K562 (cell line): ENCODE data around the gene SUFU. TPM values are rescaled to one million over a fixed set of nuclear protein-coding genes. Genes with fewer than 3 reads are reported as not detected.

Experiments
- BCOR ChIP-seq: fragments of 450-650 bp; IDR thresholded peaks from 2 replicates; pipeline ENCODE4 v1.6.1; 2016
- CHD2 ChIP-seq: IDR thresholded peaks from 2 replicates; pipeline ENCODE4 v1.6.1; 2011; ENCODE audit warnings: low read depth, low read length
- CHD4 ChIP-seq: fragments of 200-600 bp; sonication (generic); IDR thresholded peaks from 3 replicates; pipeline ENCODE4 v1.6.1; 2012; ENCODE audit warnings: low read depth, mild to moderate bottlenecking, mixed read lengths, low read length, inconsistent platforms; ENCODE audit not compliant: insufficient read depth, insufficient replicate concordance, poor library complexity, severe bottlenecking
- ETV1 ChIP-seq: fragments of 450-650 bp; conservative IDR thresholded peaks from 2 replicates; pipeline ENCODE4 v1.6.1; 2016; ENCODE audit warnings: missing genetic modification characterization, control low read depth, low read depth, missing compliant biosample characterization
- GABPB2 ChIP-seq: fragments of 250-450 bp; sonication (Bioruptor Pico); conservative IDR thresholded peaks from 2 replicates; pipeline ENCODE4 v1.5.1; 2021; ENCODE audit warnings: mild to moderate bottlenecking
- KLF10 ChIP-seq: fragments of 250-450 bp; sonication (Bioruptor Pico); IDR thresholded peaks from 2 replicates; pipeline ENCODE4 v1.6.1; 2021; ENCODE audit warnings: matching md5 sums
- KLF16 ChIP-seq: IDR thresholded peaks from 2 replicates; pipeline ENCODE4 v1.6.1; 2016; ENCODE audit warnings: antibody characterized with exemption
- MBD2 ChIP-seq: sonication (generic); IDR thresholded peaks from 2 replicates; pipeline ENCODE4 v1.6.1; 2016; ENCODE audit warnings: low read depth, borderline replicate concordance
- SNIP1 ChIP-seq: fragments of 450-650 bp; IDR thresholded peaks from 2 replicates; pipeline ENCODE4 v1.7.1; 2017; ENCODE audit warnings: low read depth, mild to moderate bottlenecking
- ZNF133 ChIP-seq: fragments of 250-450 bp; sonication (Bioruptor Pico); IDR thresholded peaks from 2 replicates; pipeline ENCODE4 v1.4.0; 2020; ENCODE audit warnings: mild to moderate bottlenecking
- ZNF311 ChIP-seq: fragments of 250-450 bp; sonication (Bioruptor Pico); IDR thresholded peaks from 2 replicates; pipeline ENCODE4 v1.4.0; 2020; ENCODE audit warnings: mild to moderate bottlenecking, moderate library complexity
- polyA plus RNA-seq, 8 experiments: library from polyadenylated mRNA; depleted of rRNA in 4 of 8; stranded (reverse) in 5 of 8; unstranded in 3 of 8; fragments of >200 nt; fragmentation: Nextera tagmentation in 2 of 8; fragmentation: Illumina TruSeq in 1 of 8; extraction: Ambion mirVana in 2 of 8; extraction: Trizol in 1 of 8; gene quantifications; 2 replicates each; pipeline versions ENCODE4 v1.2.1 to v1.2.3, GENCODE V29; 2011 to 2014; ENCODE audit warnings: inconsistent platforms in 1 of 8, missing spikeins in 1 of 8
- total RNA-seq, 7 experiments: library from RNA; depleted of rRNA in 6 of 7; stranded (reverse); fragments of >200 nt in 6 of 7; fragmentation: Illumina TruSeq in 2 of 7; extraction: Trizol in 2 of 7; gene quantifications; 2 replicates each; pipeline versions ENCODE4 v1.2.1 to v1.2.3, GENCODE V29; 2011 to 2021; ENCODE audit warnings: low replicate concordance in 1 of 7
- TF ChIP-seq, protein P1 (sequence below): sonication (generic); formaldehyde crosslinking; IDR thresholded peaks from 2 replicates; pipeline ENCODE4 v1.8.1; 2023; ENCODE audit warnings: mild to moderate bottlenecking, missing genetic modification reagents, moderate library complexity
- TF ChIP-seq, protein P2 (sequence below): fragments of 150-350 bp; IDR thresholded peaks from 2 replicates; pipeline ENCODE4 v1.6.1; 2014; ENCODE audit warnings: low read depth, mild to moderate bottlenecking, low read length, borderline replicate concordance
- TF ChIP-seq, protein P3 (sequence below): fragments of 250-450 bp; sonication (Bioruptor Pico); IDR thresholded peaks from 2 replicates; pipeline ENCODE4 v1.8.0; 2021; ENCODE audit warnings: moderate library complexity, mild to moderate bottlenecking, inconsistent platforms

Gene SUFU
- total and polyA plus RNA-seq, 9 of the 15 experiments (the other 6 are each of a cell fraction or from before 2014, with no cell fraction given): 0.59 to 6.3 (median 0.82) TPM

DNA sequence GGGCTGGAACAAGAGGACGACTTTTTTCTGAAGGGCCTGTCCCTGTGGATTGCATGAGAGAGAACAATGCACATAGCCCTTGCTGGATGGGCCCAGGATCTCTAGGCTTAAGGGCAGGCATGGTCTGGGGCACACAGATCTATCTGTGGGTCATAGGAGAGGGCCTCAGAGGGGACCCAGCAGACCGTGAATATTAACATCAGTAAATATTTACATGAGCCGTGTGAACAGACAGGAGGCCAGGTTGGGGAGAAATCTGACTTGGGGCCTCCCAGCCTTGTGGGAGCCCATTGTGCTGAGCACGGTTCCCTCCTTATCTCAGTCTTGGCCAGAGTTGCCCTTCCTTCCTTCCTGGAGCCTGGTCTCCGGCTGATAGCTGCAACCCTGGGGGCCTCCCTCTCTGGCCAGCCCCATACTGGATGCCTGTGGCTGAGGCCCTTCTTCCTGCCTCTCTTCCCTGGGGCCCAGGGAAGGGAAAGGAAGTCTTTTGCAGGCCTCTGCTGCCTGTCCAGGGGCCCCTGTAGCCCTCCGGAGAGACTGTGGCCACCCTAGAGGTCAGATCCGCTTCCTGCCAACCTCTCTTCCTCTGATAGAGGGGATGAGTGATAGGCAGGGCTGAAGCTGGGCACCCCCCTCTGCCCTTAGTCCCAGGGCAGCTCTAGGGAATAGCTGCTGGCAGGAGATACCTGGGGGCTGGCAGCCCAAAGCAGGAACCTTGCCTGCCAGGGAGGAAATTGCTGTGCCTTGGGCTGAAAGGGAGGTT, 96.0 kb downstream of the SUFU start (continued):
- TF ChIP-seq CHD2 (no peak), KLF10 (CRISPR knock-in tag) (no peak), CHD4 (no peak), MBD2 (peak; percentile 44; the same call in 1 of the 2 replicates), ZNF311 (CRISPR knock-in tag) (no peak), BCOR (no peak), ZNF133 (CRISPR knock-in tag) (no peak), KLF16 (peak; percentile 62; the same call in 1 of the 2 replicates), SNIP1 (no peak), ETV1 (tag) (peak; percentile 96), GABPB2 (no peak)
- TF ChIP-seq, protein P1, sequence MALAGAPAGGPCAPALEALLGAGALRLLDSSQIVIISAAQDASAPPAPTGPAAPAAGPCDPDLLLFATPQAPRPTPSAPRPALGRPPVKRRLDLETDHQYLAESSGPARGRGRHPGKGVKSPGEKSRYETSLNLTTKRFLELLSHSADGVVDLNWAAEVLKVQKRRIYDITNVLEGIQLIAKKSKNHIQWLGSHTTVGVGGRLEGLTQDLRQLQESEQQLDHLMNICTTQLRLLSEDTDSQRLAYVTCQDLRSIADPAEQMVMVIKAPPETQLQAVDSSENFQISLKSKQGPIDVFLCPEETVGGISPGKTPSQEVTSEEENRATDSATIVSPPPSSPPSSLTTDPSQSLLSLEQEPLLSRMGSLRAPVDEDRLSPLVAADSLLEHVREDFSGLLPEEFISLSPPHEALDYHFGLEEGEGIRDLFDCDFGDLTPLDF (CRISPR knock-in tag): no peak
- TF ChIP-seq, protein P2, sequence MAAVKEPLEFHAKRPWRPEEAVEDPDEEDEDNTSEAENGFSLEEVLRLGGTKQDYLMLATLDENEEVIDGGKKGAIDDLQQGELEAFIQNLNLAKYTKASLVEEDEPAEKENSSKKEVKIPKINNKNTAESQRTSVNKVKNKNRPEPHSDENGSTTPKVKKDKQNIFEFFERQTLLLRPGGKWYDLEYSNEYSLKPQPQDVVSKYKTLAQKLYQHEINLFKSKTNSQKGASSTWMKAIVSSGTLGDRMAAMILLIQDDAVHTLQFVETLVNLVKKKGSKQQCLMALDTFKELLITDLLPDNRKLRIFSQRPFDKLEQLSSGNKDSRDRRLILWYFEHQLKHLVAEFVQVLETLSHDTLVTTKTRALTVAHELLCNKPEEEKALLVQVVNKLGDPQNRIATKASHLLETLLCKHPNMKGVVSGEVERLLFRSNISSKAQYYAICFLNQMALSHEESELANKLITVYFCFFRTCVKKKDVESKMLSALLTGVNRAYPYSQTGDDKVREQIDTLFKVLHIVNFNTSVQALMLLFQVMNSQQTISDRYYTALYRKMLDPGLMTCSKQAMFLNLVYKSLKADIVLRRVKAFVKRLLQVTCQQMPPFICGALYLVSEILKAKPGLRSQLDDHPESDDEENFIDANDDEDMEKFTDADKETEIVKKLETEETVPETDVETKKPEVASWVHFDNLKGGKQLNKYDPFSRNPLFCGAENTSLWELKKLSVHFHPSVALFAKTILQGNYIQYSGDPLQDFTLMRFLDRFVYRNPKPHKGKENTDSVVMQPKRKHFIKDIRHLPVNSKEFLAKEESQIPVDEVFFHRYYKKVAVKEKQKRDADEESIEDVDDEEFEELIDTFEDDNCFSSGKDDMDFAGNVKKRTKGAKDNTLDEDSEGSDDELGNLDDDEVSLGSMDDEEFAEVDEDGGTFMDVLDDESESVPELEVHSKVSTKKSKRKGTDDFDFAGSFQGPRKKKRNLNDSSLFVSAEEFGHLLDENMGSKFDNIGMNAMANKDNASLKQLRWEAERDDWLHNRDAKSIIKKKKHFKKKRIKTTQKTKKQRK: no peak
- TF ChIP-seq, protein P3, sequence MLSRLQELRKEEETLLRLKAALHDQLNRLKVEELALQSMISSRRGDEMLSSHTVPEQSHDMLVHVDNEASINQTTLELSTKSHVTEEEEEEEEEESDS: no peak
